Cardiac muscle cell (in vitro differentiated cells and primary cell): Measurements from ENCODE around the gene LMLN. TPM values are rescaled to one million over a fixed set of nuclear protein-coding genes. Genes with fewer than 3 reads are reported as not detected.
A peak's percentile ranks its signal among the peaks of the same experiment; 100 is the strongest.
"Not testable (repeated sequence)": the region's sequence is repeated elsewhere in the genome, so short reads cannot be mapped to it uniquely, and the experiment has no call there.

Experiments
- DNase-seq, 2 donors: peaks; one replicate each; pipeline versions ENCODE4 v3.0.0 to v3.0.0-alpha.2; 2010 to 2017; ENCODE audit warnings: low read depth in 1 of 2, low spot score in 1 of 2
- H3K27ac ChIP-seq: fragments of 200-600 bp; sonication (generic); 2 replicates; pipeline ENCODE4 v1.5.1; 2016
- H3K27me3 ChIP-seq: fragments of 200-600 bp; sonication (generic); 2 replicates; pipeline ENCODE4 v1.6.0; 2016; ENCODE audit warnings: control low read depth
- H3K36me3 ChIP-seq: fragments of 200-600 bp; sonication (generic); 2 replicates; pipeline ENCODE4 v1.5.1; 2016; ENCODE audit warnings: control low read depth
- H3K4me1 ChIP-seq: fragments of 200-600 bp; sonication (generic); 2 replicates; pipeline ENCODE4 v1.8.1; 2017; ENCODE audit warnings: low read depth, mild to moderate bottlenecking, mixed run types
- H3K4me3 ChIP-seq: fragments of 200-600 bp; sonication (generic); 2 replicates; pipeline ENCODE4 v1.5.1; 2016; ENCODE audit warnings: mild to moderate bottlenecking
- H3K9me3 ChIP-seq: fragments of 200-600 bp; sonication (generic); 2 replicates; pipeline ENCODE4 v1.5.1; 2017; ENCODE audit warnings: low read depth, mild to moderate bottlenecking, control low read depth
- CTCF ChIP-seq: IDR thresholded peaks from 2 replicates; pipeline ENCODE4 v1.5.1; 2012; ENCODE audit warnings: low read depth, mild to moderate bottlenecking, low read length
- polyA plus RNA-seq: library from polyadenylated mRNA; unstranded; fragments of >200 nt; fragmentation: Nextera tagmentation; extraction: Ambion mirVana; gene quantifications from 2 replicates; pipeline ENCODE4 v1.2.1, GENCODE V29; 2016
- total RNA-seq: library from RNA; depleted of rRNA; stranded (reverse); fragments of >200 nt; gene quantifications from 2 replicates; pipeline ENCODE4 v1.2.3, GENCODE V29; 2016

LMLN gene
- 3.9 and 7.7 TPM in 2 replicates for total RNA-seq
- 4.9 and 7.5 TPM in 2 replicates for polyA plus RNA-seq

GRCh38 chr3:197959891-197960693, at the start of gene LMLN:
TSS of gene LMLN (plus strand) at chr3:197960217. CDS start at chr3:197960246, 29 bp downstream.
- H3K4me1 ChIP-seq = peaks cover 7% of the 10 kb centered on the region
- DNase-seq = peak; percentile 96 to 98
- peak within 1 kb of the TSS; percentile 41 for H3K27ac ChIP-seq
- TF ChIP-seq CTCF = no peak
- H3K27me3 ChIP-seq = no peaks in the 10 kb centered on the region
- peaks cover 12% of the 10 kb centered on the region for H3K36me3 ChIP-seq
- H3K4me3 ChIP-seq = peak within 1 kb of the TSS; percentile 82
- no peaks in the 10 kb centered on the region for H3K9me3 ChIP-seq

- no peak for TF ChIP-seq CTCF
- Histone ChIP-seq H3K4me3 (no peak overlapping the region), H3K9me3 (no peaks in the 10 kb centered on the region), H3K36me3 (no peaks in the 10 kb centered on the region), H3K27ac (no peak overlapping the region), H3K4me1 (no peaks in the 10 kb centered on the region), H3K27me3 (no peaks in the 10 kb centered on the region)
- DNase-seq = peak in 1 of 2 donors; percentile 36
These were observed 47.1 kb upstream of the LMLN start for GRCh38 chr3:197912741-197913476.

- no peaks in the 10 kb centered on the region for H3K4me1 ChIP-seq
- no peaks in the 10 kb centered on the region for H3K27me3 ChIP-seq
- H3K36me3 ChIP-seq = no peaks in the 10 kb centered on the region
- H3K4me3 ChIP-seq = no peak overlapping the region
- no peak for TF ChIP-seq CTCF
- H3K27ac ChIP-seq = no peak overlapping the region
- no peak for DNase-seq
- no peaks in the 10 kb centered on the region for H3K9me3 ChIP-seq
These were observed 46.2 kb upstream of the LMLN start for GRCh38 chr3:197913641-197914380.

GRCh38 chr3:197921429-197922275, 38.4 kb upstream of the LMLN start:
- DNase-seq, H3K4me3 ChIP-seq, H3K9me3 ChIP-seq, H3K4me1 ChIP-seq, H3K27me3 ChIP-seq, H3K36me3 ChIP-seq, H3K27ac ChIP-seq: not testable (repeated sequence)

GRCh38 chr3:197926418-197926817, 33.6 kb upstream of the LMLN start:
- no peak overlapping the region for H3K27ac ChIP-seq
- no peaks in the 10 kb centered on the region for H3K36me3 ChIP-seq
- H3K4me1 ChIP-seq = no peaks in the 10 kb centered on the region
- DNase-seq = no peak
- no peaks in the 10 kb centered on the region for H3K9me3 ChIP-seq
- H3K27me3 ChIP-seq = no peaks in the 10 kb centered on the region
- H3K4me3 ChIP-seq = no peak overlapping the region
- peak; percentile 19 for TF ChIP-seq CTCF

- not testable (repeated sequence) for H3K36me3 ChIP-seq, H3K27ac ChIP-seq, H3K27me3 ChIP-seq, DNase-seq, H3K9me3 ChIP-seq, H3K4me3 ChIP-seq, H3K4me1 ChIP-seq
These were observed 32.4 kb upstream of the LMLN start for GRCh38 chr3:197927578-197927977.
